NCI-H146 (cell line): ENCODE measurements around the gene C3orf49.
A peak's percentile ranks its signal among the peaks of the same experiment; 100 is the strongest.

Experiments
- DNase-seq: peaks from one replicate; lab custom pipeline; 2025; lab: John Stamatoyannopoulos, UW

C3orf49 gene

DNA sequence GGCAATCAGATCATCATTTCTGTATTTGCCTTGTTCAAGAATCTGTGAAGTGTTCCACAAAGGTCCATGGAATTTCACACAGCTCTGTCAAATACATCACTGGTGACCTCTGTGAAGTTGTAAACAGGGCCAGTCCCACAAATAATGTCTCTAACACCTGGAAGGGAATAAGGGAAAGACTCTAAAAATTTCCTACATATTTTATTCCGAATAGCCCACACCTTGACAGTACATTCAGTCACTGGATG is at the start of gene C3orf49:
Gene C3orf49, plus strand, starts transcription at position 149 of the 248 bp plus-strand sequence. CDS start 173 bp downstream, outside the sequence.
- DNase-seq = no peak

DNA sequence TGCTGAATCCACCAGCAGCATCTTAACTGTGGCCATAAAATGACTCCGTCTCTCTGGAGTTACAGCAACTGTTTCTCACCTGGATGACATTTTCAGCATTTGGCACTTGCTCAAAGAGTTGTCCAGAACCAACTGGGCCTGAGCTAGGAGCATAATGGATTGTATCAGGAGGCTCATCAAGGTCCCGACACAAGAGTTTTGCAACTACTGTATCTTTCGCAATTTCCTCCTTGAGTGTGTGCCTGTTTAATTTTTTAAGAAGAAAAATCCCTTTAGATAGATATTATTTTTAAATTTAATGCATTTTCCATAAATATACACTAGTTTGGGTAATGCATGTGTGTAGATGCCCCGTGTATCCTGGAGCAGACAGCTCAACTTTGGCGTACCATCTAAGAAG is 44.3 kb upstream of the C3orf49 start:
- no peak for DNase-seq

GRCh38 chr3:63779227-63779626 is 39.9 kb upstream of the C3orf49 start:
- no peak for DNase-seq

GRCh38 chr3:63791974-63792373 is 27.1 kb upstream of the C3orf49 start:
- DNase-seq = no peak

- no peak for DNase-seq
Observed at GRCh38 chr3:63795438-63795837, 23.7 kb upstream of the C3orf49 start.

DNA sequence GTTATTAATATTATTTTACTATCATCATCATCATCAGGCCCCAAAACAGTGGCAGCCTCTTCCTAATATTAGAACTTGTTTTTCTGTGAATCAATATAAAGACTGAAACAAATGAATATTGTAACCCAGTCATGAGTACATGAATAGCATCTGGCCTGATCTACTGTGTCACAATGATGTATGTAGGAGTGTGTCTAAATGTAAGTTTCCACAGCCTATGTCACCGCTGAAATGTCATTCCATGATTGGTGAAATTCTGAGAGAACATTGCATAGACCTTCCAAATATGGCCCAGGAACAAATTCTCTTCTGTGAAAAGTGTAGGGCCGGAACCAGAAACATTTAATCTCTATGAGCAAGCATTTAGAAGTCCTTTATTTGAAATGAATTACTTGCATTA is 20.6 kb upstream of the C3orf49 start:
- no peak for DNase-seq

DNA sequence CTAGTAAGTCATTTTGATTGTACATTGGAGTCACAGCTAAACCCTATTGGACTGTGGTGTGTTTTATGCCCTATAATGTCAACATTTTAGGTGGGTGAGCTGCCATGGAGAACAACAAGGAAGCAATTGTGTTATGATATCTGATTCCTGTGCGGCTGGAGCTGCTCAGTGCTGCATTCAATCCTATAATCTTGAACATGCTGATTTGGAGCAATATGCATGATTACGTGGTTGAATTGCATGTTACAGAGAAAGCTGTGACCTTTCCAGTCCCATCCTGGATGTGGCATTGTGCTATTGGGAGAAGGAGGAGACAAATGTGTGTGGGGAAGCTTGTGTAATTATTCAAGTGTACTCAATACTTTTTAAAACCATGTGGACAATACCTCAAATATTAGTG is 20.1 kb upstream of the C3orf49 start:
- no peak for DNase-seq

- DNase-seq = no peak
Observed at GRCh38 chr3:63800097-63800496, 19.0 kb upstream of the C3orf49 start.

DNA sequence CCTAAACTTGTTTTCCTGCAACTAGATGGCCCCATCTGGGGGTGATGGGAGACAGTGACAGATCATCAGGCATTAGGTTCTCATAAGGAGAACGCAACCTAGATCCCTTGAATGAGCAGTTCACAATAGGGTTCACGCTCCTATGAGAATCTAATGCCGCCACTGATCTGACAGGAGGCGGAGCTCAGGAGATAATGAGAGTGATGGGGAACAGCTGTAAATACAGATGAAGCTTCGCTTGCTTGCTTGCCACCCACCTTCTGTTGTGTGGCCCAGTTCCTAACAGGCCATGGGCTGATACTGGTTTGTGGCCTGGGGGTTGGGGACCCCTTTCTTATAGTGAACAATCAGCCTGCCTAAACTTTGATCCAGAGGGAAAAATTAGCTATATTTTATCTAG is 15.2 kb upstream of the C3orf49 start:
- DNase-seq = no peak

DNA sequence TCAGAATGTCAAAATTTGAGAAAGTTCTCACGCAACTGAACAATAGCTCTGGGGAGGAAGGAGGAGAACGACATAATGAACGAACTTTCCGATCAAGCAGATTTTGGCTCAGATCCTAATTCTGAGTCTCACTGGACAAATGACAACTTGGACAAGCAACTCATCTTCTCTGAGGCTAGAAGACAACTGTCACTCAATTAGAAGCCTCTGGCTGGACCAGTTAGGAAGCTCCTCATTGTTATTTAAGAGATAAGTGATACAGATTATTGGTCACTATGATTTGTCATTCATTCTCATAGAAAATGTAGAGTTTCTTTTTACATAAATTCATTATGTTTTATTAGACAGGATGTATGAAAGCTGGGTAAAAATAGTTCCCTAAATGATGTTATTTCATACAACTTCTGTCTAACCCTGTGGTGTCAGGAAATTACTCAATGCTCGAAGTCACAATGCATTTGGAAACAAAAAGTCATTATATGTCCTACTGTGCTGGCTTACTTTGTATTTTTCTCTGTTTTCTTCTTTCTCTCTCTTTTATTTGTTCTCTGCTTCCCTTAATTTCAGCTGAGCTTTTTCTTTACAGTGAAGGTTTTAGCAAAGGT is 11.0 kb upstream of the C3orf49 start:
- no peak for DNase-seq

- DNase-seq = no peak
Observed at GRCh38 chr3:63808633-63809032, 10.5 kb upstream of the C3orf49 start.

- peak; percentile 17 for DNase-seq
Observed at GRCh38 chr3:63809607-63810006, 9.5 kb upstream of the C3orf49 start.

- DNase-seq = peak; percentile 71
Observed at GRCh38 chr3:63814237-63814636, 4.9 kb upstream of the C3orf49 start.

DNA sequence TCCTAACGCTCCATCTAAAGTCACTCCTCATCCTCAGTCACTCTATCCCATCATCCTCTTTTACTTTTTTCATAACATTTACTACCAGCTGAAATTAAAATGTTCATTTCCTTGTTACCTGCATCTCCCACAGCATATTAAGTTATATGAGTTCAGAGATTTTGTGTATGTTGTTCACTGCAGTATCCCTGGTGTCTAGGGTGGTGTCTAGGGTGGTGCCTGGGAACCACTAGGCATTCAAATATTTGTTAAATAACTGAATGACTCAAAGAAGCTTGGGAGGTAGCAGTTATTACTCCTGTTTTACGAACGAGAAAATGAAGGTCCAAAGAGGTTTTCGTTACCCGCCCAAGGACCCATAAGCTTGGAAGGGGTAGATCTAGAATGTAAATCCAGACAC is 1.9 kb upstream of the C3orf49 start:
- no peak for DNase-seq

DNA sequence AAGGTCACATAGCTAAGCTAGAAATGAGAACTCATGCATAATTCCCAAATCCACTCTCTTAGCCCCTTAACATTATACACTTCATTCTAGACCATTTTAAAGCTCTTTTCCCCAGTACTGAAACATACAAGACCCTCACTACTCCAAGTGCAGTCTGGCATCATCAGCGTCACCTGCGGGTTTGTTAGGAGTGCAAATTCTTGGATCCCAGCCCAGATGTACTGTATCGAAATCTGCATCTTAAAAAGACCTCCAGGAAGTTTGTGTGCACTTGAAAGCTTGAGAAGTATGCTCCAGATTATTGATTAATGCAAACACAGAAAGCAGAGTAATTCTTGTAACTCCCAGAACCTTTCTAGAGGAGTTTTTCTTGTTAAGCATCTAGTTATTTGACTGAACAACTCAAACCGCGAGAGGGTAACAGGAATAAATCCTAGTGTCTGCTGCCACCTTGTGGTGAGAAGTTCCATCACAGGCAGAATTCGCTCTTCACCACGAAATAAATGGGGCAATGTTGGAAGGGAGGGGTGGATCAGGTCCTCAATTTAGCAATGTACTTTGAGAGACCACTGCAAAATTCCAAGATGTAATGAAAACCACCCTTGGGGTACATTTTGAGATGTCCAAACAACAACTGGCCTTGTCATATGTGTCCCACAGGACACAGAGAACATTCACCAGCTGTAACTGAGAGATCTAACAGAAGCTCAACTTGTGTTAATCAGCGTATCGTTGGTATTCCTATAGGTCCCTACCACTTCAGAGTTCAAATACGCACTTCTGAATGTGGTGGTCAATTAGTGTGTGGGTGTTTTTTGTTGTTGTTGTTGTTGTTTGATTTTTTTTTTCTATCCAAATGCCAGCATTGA is 583 bp upstream of the C3orf49 start:
- peak; percentile 35 for DNase-seq

GRCh38 chr3:63824309-63824708 is 5.2 kb downstream of the C3orf49 start:
- no peak for DNase-seq

DNA sequence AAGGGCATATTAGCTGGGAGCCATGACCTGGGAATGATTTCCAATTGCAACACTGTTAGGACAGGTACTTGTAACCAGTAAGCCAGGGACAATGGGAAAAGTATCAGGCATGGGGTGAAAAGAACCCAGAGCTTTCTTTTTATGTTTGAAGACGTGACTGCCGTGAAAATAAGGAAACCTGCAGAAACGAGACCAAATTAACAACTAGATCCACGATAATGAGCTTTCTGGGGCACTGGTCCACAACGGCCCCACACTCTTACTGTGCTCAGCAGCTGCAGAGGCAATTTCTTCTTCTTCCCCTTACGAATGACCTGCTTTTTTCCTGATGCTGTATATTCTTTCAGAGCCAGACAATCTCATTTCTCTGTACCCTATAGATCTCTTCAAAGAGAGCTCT is 11.4 kb downstream of the C3orf49 start:
- DNase-seq = no peak

DNA sequence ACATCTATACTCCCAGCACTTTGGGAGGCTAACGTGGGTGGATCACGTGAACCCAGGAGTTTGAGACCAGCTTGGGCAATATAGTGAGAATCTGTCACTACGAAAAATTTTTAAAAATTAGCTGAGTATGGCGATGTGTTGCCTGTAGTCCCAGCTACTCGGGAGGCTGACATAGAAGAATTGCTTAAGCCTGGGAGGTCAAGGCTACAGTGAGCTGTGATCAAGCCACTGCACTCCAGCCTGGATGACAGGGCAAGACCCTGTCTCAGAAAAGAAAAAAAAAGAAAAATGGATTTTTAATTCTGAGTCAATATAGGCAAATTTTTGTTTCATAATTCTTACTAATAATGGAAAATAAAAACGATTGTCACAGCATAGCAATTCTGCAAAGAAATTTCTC is 13.3 kb downstream of the C3orf49 start:
- no peak for DNase-seq

GRCh38 chr3:63841704-63842103 is 22.6 kb downstream of the C3orf49 start:
- DNase-seq = no peak

- DNase-seq = no peak
Observed at GRCh38 chr3:63842127-63842526, 23.0 kb downstream of the C3orf49 start.

GRCh38 chr3:63845215-63845614 is 26.1 kb downstream of the C3orf49 start:
- DNase-seq = no peak

GRCh38 chr3:63847718-63848450 is 28.8 kb downstream of the C3orf49 start:
- no peak for DNase-seq

GRCh38 chr3:63849175-63849574 is 30.1 kb downstream of the C3orf49 start:
- no peak for DNase-seq
